Colon (tissue), 2 donors: Measurements from ENCODE around the gene EID3.
"Not testable (repeated sequence)": the region's sequence is repeated elsewhere in the genome, so short reads cannot be mapped to it uniquely, and the experiment has no call there.

Experiments
- FAIRE-seq: peaks from 2 replicates; lab custom pipeline; 2012; peaks lifted over from hg19 to GRCh38; lab: Jason Lieb, UNC
- donor health status: control.
- donor health status: control.

The EID3 gene

DNA sequence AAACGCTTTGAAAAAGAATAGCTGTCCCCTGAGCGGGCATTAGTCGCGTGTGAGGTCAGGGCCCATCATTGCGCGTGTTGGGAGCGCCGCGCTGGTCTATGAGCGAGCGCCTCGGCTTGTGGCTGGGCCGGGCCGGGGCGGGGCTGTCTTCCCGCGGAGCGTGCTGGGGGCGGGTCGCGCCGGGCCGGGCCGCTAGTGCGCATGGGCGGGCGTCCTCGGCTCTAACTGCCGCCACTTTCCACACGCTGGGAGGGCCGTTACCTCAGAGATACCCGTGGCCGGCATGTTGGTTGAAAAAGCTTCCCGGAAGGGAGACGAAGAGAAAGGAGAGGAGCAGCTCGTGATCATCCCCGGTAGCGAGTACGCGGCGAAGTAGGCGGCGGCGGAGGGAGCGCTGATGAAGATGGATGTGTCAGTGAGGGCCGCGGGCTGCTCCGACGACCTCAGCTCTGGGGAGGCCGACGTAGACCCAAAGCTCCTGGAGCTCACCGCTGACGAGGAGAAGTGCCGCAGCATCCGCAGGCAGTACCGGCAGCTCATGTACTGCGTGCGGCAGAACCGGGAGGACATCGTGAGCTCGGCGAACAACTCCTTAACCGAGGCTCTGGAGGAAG, at the start of gene EID3:
EID3 (plus strand) TSS at position 202 of the 614 bp plus-strand sequence; CDS start at position 398, 196 bp downstream.
- no peak for FAIRE-seq

DNA sequence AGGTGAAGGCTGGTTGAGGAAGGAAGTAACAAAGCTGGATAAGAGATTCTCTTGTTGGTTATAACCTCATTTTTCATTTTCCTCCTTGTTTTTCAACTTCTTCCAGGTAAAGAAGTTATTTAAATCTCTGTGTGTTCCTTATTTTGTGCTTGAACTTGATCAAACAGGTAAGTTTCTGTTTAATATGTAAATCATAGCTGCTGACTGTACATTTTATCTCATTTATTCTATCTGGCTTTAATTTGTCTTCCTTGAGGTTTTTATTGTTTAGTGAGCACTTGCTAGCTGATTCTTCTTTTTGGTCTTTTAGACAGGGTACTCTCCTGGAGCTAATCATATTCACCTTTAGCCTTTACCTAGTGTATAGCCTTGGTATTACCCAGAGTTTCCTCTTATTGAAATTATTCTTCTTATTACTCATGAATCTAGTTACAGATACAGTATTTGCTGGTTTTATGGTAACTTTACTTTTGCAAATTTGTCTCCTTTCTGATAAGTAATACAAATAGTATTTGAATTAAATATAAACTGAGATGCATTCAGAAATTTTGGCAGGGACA, 45.5 kb upstream of the EID3 start:
- FAIRE-seq = no peak

DNA sequence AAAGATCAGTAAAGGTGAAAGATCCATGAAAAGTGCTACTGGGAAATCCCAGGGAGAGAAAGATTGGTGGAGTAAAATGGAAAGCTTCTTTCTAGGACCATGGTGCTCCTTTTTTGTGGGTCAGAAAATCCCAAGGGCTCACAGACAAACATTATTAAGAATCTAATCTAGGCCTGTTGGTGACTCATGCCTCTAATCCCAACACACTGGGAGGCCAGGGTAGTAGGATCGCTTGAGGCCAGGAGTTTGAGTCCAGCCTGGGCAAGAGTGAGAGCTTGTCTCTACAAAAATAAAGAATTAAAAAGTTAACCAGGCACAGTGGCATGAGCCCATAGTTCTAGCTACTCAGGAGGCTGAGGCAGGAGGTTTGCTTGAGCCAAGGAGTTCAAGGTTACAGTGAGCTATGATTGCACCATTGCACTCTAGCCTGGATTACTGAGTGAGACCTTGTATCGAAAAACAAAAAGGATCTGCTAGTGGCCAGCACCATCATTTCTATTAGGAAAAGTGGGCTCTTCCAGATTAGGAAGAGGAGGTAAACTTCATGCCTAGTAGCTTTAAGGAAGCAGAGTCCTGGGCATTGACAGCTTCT, 45.0 kb upstream of the EID3 start:
- no peak for FAIRE-seq

DNA sequence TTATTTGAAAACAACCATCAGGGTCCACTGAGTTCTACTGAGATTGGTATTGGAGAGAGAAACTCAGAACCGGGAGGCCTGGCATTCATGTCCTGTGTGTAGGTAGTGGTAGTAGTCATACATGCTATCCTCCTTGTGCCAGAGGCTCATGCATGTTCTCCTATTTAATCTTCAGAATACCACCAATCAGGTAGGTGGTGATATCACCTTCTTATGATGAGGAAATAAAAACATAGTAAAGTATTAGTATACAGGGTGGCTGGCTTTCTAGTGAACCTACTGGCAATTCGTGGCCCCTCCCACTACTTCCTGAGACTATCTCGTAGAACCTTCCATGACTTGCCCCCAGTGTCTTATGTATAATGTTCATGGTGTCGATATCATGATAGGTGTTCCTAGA, 40.5 kb upstream of the EID3 start:
- FAIRE-seq = no peak

DNA sequence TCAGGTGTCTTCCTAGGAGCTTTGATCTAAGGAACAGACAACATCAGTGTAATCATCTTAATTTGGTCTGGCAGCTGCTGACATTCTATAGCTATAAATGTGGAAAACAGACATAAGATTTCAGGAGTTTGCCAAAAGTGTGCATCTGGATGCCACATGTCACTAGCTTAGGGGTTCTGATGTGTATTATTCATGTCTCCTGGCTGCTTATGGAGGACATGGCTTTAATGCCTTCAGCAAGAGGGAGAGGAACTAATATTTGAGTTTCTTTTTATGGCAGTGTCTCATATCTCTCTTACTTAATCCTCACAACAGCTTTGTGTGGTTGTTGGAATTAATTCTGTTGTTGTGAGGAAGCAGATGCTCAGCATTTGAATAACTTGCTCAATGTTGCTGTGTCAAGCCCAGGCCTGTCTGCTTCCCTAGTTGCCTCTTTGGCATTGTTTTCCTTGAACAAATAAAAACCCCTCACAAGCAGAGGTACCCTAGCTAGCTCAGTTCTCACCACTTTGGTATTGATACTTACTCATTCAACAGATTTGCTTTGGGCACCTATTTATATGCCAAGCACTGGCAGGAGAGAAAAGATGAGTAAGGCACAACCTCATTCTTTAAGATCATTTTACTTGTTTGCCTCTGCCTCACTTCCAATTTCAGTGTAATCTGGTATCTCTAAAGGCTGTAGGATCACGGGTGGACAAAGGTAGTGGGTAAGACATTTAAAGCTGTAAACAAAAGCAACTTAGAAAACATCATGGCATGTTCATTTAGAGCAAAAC, 39.8 kb upstream of the EID3 start:
- FAIRE-seq = no peak

DNA sequence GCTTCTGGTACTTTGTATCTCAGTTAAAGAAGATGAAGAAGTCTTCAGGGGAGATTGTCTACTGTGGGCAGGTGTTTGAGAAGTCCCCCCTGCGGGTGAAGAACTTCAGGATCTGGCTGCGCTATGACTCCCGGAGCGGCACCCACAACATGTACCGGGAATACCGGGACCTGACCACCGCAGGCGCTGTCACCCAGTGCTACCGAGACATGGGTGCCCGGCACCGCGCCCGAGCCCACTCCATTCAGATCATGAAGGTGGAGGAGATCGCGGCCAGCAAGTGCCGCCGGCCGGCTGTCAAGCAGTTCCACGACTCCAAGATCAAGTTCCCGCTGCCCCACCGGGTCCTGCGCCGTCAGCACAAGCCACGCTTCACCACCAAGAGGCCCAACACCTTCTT, 38.1 kb upstream of the EID3 start:
- not testable (repeated sequence) for FAIRE-seq

DNA sequence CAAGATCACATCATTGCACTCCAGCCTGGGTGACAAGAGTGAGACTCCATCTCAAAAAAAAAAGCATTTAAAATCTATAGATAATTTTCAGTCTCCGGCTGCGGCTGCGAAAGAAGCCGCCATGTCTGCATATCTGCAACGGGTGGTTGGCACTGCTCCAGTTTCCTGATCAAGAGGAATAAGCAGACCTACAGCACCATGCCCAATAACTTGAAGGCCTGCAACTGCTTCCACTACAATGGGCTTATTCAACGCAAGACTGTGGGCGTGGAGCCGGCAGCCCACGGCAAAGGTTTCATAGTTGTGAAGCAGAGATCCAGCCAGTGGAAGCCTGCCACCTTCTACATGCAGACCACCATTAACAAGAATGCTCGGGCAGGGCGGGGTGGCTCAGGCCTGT, 30.6 kb upstream of the EID3 start:
- FAIRE-seq = no peak

DNA sequence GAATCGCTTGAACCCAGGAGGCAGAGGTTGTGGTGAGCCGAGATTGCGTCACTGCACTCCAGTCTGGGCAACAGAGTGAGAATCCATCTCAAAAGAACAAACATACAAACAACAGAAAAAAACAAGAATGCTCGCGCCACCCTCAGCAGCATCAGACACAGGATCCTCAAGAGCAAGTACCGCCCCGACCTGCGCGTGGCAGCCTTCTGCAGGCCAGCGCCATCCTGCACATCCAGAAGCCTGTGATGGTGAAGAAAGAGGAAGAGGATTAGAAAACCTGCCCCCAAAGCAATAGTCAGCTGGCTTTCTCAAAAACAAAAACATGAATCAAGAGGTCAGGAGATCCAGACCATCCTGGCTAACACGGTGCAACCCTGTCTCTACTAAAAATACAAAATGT, 30.0 kb upstream of the EID3 start:
- FAIRE-seq = no peak

DNA sequence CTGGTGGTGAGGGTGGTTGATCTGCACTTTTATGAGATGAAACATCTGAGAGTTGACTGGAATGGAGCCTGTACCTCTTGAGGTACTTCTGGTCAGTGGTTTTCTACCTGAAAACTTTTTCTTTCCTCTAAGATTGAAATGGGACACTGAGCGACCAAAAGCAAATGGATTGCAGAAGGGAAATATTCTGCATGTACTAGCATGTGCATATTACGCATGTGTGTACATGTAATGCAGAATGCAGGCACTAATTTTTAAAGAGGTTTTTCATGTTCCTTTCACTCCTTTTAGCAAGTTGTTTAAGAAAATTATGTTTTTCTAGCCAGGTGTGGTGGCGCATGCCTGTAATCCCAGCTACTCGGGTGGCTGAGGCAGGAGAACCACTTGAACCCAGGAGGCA, 28.7 kb upstream of the EID3 start:
- no peak for FAIRE-seq

DNA sequence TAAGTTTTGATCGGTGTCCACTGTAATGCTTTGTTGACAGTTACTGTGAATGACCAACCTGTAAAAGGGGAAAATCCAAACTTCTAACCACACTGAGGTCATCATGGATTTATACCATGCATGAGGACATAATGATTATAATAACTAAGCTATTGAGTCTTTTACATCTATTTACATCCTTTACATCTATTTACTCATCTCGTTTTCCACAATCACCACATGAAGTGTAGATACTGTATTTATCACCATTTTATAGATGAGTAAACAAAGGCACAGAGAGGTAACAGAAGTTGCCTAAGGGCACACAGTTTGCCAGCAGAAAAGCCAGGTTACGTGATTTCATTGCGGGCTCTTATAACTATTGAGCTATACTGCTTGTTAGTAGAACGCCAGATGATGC, 27.9 kb upstream of the EID3 start:
- FAIRE-seq = no peak

DNA sequence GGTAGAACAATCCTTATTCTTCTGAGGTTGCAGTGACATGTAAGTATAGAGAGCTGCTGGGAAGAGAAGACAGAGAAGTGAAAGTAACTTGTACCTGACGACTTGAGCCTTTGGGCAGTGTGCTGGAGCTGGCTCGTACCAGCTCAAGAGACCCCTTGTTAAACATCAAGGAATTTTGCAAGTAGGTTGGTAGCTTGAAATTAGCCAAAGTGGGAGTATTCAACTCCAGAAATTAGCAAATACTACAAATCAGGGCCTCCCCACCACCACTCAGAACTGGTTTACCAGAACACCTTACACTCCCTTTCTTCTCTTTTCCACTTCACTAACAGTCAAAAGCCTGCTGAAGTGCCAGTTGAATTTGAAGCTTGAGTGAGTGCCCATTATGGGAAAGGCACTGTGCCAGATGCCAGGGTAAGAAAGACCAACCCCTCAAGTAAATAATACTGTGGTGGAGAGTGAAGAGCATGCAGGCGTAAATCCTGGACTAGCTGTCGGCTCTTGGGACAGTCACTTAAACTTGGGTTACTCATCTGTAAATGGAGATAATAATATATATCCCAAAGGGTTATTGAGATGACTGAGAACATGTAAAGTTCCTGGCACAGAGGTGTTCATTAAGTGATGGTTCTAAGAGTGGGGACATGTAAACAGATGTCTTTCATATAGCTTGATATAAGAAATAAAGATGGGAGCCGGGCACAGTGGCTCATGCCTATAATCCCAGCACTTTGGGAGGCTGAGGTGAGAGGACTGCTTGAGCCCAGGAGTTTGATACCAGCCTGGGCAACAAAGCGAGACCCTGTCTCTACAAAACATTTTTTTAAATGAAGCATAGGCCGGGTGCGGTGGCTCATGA, 27.0 kb upstream of the EID3 start:
- FAIRE-seq = no peak

DNA sequence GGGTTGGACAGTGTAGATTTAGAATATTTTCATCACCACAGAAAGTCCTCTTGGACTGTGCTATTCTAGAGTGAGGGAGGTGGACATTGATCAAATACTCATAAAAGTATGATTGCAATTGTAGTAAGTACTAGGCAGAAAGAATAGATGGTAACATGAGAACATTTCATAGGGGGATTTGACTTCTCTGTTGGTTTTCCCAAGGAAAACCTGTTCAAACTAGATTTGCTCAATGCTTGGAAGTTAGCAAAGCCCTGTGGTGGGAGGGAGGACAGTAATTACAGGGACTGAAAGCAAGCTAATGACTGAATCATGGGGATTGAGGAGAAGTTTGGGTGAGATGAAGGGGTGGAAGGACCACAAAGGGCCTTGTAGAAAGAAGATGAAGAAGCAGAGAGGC, 24.4 kb upstream of the EID3 start:
- FAIRE-seq = no peak

DNA sequence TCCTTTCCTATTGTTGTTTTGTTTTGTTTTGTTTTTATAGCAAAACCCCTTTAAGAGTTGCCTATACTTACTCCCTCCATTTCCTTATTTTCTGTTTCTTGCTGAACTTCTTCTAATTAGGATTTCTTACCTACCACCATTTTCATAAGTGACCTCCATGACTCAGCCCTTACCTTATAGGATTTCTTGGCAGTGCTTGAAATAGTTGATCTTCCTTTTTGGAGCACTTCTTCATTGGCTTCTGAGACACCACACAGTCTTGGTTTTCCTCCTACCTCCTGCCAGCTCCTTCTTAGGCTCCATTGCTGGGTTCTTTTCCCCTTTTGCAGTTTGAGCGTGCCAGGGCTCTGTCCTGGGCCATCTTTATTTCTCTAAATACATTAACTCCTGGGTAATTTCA, 23.4 kb upstream of the EID3 start:
- FAIRE-seq = no peak

DNA sequence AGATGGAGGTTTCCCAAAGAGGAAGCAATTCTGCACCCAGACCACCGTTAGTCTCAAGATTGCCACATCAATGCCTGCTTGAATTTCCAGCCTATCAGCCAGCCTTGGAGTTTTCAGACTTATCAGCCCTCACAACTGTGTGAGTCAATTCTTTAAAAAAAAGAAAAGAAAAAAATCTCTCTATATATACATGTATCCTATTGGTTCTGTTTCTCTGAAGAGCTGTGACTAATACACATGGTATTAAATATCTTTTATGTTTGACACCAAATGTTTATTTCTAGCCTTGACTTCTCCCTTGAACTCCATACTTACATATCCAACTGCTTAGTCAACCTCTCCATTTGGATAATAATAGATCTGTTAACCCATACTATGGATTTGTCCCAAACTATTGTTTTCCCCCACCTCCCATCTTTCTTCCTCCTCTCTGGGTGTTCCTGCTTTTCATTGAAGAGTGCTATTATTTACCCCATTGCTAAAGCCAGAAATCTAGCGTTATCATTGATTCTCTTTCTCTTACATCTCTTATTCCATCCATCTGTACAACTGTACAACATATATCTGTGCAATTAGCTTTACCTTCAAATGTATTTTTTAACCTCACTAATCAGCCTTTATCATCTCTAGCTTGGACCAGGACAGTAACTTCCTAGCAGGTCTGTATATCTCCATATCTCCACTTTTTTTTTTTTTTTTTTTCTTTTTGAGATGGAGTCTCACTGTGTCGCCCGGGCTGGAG, 22.7 kb upstream of the EID3 start:
- no peak for FAIRE-seq

DNA sequence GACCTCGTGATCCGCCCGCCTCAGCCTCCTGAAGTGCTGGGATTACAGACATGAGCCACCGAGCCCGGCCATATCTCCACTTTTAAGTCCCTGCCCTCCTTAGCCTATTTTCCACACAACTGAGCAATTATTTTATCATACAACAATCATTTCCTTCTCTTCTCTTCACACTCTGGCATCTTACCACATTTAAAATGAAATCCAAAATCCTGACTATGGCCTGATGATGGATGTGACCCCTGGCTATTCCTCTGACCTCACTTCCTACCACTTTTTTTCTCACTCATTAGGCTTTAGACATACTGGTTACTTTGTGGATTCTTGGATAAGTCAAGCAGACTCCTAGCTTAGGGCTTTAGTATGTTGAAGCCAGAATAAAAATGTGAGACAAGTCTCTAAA, 21.9 kb upstream of the EID3 start:
- FAIRE-seq = no peak

DNA sequence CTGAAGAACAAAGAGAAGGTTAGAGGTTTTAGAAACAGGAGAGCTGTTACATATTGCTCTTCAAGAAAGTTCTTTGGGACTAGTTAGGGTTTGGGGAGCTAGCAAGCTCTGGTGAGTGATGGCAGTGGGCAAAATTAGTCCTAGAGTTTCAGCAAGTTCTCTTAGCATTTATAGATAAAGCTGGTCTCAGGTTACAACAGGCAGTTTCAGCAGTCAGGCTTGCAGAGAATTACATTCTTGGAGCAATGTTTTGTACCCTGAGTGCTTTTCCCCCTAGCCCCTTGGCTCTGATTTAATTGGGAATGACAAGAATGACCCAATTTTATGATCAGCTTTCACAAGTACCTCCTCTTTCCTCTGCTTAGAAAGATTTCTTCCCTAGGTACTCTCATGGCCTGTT, 21.4 kb upstream of the EID3 start:
- no peak for FAIRE-seq

DNA sequence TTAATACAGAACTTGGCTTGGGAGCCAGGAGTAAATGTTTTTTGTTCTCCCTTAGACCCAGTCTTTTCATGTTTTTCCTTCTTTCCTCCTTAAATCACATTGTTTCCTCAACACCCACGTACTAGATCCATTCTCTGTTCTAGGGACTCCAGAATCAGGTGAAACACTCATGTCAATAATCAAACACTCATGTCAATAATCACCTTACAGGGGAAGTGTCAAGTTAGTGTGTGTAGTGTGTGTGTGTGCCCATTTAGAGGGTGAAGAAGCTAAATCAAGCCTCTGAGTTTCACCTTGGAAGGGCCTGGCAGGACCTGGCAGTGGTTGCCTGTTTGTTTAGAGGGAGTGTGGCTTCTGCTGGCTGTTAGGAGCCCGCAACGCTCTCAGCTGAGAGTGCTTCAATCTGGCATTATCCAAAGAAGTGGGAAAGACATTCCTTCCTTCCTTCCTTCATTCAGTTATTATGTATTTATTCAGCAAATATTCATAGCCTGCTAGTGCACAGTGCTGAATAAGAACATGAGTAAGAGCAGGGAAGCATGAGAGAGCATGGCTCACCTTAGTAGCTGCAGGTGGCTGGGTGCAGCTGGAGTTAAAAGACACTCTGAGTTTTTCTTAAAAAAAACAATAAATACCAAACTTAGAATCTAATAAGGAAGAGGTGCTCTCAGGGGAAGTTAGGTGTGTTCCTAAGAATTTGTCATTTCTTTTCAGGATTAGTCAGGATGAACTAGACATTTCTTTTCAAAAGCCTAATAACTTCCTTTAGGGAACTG, 17.6 kb upstream of the EID3 start:
- no peak for FAIRE-seq

DNA sequence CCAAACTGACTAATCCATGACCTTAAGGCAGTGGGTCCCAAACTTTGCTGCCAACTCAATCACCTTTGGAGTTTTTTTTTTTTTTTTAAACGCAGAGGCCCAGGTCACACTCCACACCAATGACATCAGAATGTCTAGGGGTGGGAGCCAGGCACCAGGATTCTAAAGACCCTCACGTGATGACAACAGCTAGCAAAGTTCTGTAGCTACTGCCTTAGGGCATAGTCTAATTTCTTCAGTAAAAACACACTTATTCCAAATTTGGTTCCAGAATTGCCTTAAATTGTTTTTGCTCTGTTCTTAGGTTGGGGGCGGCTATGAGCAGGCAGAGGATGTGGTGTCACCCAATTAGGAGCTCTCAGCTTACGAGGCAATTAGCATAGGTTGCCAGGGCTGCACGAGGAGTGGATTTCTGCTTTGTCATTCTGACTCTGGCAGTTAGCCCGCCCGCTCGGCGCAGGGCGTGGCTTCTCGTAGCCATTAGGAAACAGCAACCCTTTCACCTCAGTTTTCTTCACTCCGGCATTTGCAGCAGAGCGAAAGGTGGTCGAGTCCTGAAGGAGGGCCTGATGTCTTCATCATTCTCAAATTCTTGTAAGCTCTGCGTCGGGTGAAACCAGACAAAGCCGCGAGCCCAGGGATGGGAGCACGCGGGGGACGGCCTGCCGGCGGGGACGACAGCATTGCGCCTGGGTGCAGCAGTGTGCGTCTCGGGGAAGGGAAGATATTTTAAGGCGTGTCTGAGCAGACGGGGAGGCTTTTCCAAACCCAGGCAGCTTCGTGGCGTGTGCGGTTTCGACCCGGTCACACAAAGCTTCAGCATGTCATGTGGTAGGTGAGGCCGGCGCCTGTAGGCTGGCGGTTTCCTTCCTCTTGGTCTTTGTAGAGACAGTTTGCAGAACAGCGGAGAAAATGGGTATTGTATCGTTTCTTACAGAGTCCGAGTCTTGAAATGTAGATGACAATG, 16.7 kb upstream of the EID3 start:
- no peak for FAIRE-seq

DNA sequence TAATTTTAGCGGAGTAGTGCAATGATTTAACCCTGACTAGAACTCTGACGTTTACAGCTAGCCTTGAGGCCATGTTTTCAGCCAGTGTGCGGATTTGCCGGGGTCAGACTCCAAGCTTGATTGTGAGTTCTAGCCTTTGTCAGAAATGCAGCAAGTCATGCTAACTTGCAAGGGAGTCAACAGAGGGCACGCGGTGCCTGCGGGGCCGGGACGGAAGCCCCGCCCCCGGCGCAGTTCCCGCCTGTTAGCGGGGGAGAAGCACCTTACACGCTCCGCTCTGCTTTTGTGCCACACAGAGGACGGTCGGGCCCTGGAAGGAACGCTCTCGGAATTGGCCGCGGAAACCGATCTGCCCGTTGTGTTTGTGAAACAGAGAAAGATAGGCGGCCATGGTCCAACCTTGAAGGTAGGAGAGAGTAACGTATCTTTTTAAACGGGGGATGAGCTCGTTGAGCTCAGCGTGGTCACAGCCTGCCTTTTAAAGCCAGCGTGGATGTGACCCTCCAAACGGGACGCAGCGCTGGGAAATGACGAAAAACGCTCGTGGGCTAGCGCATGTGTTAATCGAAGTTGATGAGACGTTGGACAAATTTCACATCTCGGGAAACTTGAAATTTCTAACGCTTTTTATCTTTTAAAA, 14.8 kb upstream of the EID3 start:
- FAIRE-seq = no peak
